GM19025 (cell line): ENCODE measurements around the gene CABP2.
"Not testable (repeated sequence)": the region's sequence is repeated elsewhere in the genome, so short reads cannot be mapped to it uniquely, and the experiment has no call there.

Source experiments
- ATAC-seq: cut with Tn5 transposase; IDR thresholded peaks from one replicate; pipeline ENCODE4 v1.9.1; 2021; ENCODE audit warnings: mild to moderate bottlenecking, low read depth, moderate library complexity; ENCODE audit not compliant: unreplicated experiment

CABP2 gene

DNA sequence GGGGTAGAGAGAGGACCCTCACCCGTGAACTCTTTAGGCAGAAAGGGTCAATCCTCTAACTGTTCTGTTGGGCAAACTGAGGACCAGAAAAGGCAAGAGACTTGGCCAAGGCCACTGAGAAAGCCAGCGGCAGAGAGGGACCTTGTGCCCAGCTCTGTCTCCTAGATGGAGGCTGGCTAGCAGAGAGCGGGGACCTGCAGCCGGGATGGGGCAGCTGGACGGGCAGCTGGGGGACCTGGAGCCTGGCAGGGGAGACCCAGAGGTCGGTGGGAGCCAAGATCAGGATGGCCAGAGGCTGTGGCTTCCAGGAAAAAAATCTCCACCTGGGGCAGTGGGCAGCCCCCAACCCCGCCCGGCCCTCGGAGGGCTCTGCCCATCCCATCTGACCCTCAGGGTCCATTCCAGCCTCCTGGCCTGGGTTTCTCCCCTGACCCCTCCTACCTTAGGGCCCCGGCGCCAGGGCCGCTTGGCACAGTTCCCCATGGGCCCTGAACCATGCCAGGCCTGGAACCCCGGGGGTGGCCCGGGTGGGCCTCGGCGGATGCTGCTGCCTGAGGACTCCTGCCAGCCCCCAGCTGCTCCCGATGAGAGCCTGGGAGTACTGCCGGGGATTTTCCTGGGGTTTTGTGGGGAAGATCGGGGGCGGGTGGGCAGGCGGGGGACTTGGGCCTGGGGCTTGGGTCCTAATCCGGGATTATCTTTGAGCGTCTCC lies at the start of gene CABP2:
TSS of gene CABP2 (minus strand) at position 603 of the 712 bp plus-strand sequence. CDS start at position 483, 120 bp downstream.
- no peak for ATAC-seq

DNA sequence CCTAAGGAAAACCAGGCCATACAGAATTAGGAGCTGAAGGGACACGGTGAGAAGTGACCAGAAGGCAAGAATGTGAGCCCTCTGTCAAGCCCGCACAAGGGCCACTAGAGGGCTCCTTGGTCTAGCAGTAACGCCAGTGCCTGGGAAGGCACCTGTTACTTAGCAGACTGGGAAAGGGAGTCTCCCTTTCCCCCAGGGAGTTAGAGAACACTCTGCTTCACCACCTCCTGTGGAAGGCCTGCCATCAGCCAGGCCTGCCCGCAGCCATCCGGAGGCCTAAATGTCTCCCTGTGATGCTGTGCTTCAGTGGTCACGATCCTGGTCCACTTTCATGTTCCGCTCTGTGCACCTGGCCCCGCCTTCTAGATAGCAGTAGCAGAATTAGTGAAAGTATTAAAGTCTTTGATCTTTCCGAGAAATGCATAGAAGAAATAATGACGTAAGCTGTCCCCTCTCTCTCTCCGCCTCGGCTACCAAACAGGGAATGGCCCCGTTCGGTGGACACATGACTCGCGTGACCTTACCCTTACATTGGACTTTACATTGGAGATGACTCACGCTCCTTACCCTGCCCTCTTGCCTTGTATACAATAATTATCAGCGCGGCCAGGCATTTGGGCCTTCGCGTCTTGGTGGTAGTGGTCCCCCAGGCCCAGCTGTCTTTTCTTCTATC lies 49.6 kb upstream of the CABP2 start:
- no peak for ATAC-seq

DNA sequence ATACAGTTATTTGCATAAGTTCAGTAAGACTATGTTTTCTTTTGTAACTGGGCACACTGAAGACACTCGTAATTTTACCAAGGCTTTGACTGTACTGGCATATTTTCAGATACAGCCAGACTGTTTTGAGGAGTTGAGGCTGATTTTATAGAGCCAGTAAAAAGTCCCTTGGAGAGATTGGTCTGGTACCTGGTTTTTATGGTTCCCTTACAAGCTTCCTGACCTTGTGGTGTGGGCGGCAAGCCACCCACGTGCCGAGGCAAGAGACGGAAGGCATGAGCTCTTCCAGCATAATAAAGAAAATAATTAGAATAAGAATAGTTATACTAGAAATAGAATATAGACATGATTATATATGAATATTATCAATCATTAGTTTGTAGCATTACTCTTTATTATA lies 49.1 kb upstream of the CABP2 start:
- no peak for ATAC-seq

DNA sequence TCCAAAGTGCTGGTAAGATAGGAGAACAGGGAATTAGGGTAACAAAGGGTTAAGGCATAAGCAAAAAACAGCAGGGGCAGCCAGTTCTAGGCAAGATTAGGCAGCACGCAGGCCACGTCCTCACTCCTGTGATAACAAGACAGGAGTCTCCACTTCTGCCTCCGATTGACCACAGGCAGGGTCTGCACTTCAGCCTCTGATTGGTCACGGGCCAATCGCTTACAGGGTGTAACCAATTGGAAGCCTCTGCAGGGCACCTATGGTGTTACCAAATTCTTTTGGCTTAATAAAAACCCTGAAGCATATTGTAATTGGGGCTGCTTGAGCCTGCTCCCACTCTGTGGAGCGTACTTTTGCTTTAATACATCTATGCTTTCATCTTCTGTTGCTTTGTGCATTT lies 48.2 kb upstream of the CABP2 start:
- ATAC-seq: no peak

DNA sequence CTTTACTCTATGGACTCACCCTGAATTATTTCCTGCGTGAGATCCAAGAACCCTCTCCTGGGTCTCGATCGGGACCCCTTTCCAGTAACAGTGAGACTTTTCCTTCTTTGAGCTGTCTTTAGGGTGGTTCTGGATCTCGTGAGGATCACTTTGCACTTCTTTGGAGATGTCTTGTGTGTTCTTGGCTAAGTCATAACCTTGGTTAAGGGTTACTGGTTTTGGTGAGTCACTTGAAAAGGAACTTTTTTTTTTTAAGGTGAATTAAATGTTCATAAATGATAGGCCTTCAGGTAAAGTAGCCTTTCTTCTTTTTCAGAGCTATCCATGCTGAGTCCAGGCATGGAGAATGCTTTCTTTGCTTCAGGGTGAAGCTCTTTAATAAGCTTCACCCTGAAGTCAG lies 41.0 kb upstream of the CABP2 start:
- ATAC-seq: no peak

DNA sequence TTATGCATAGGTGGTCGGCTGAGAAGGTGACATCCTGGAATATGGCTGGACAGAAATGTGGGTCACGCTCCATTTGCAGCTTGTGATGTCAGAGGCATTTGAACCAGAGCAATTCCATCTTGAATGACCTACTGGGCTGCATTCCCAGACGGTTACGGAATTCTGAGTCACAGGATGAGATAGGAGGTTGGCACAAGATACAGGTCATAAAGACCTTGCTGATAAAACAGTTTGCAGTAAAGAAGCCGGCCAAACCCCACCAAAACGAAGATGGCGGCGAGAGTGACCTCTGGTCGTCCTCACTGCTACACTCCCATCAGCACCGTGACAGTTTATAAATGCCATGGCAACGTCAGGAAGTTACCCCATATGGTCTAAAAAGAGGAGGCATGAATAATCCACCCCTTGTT lies 40.5 kb upstream of the CABP2 start:
- ATAC-seq: not testable (repeated sequence)

DNA sequence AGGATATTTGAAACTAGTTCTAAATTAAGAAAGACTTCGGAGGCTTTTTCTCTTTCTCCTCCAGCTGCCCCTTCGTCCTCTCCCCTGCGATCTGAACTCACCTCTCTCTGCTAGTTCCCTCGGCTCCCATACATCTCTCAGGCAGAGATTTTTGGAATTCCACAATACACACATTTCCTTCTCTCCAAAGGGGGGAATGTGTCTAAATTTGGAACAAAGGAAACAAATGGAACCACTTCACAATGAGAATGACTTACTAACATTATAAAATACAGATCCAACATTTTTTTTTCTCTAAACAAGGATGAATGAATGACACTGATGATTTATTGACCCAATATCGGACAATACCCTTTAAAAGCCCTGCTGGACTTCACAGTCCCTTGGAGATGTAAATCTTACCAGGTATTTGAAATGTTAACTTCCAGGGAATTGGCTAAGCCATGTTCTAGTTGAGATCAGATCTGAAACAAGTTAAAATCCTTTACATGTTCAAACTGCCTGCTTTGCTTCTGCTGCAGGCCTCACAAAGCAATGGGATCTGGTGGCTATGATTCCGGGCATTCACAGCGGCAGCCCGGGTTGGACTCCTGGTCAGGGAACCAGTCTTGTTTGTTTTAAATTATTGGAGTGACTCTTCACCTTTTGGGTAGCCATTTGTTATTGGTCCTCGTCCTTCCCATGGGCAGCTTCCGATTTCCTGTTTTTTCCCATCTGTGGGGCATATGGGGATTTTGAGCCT lies 39.9 kb upstream of the CABP2 start:
- no peak for ATAC-seq

DNA sequence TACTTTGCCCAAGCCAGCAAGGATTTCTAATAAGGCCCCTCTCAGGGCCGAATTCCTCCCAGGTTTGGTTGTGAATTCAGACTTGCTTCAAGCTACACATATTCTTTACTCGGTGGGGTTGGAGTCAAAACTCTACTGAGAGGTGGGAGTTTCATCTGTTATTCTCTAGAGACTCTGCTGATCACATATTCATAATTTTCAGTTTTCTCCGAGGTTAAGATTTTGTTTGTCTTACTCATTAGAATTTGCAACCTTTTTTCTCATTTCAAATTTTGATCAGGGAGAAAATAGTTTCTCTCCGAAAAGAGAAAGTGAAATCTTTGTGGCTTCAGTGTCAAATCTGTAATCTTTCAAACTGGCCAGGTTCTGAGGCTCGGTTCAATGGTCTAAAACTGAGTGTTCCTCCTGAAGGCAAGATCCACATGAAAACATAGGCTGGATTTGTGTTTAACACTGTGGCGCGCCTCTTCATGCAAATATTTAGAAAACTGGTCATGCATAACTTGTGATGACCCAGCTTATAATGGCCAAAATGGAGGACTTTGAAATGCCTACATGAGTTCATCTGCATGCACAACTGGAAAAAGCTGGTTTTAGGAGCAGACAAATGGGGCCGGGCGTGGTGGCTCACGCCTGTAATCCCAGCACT lies 38.8 kb upstream of the CABP2 start:
- peak; percentile 40 for ATAC-seq

DNA sequence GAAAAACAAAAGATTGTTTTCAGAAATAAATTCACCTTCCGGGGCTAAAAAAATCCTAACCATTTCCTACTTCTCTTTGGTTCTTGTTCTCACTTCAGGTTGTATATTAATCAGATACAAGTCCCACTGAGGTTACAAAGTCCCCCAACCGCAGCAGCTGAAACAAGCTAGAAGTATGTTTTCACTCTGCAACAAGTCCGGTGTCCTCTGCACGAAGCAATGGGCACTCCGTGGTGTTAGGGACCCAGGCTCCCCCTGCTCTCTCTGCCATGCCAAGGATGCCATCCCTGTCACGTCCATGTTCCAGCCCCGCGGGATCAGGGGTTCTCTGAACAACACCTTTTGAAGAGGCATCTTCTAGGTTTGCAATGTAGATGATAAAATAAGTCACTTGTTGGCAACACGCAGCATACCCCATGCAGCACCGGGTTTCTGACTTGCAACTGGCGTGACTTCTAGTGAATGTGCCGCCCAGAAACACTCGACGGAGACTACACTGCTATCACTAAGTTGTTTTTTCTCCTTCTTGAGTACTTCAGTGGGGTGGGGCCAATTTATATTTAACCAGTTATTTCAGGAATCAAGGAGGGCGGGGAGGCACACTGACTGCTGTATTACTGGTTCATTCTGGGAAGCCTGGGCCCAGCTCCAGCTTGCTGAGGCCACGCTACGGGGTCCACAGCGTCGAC lies 35.0 kb upstream of the CABP2 start:
- ATAC-seq: no peak

DNA sequence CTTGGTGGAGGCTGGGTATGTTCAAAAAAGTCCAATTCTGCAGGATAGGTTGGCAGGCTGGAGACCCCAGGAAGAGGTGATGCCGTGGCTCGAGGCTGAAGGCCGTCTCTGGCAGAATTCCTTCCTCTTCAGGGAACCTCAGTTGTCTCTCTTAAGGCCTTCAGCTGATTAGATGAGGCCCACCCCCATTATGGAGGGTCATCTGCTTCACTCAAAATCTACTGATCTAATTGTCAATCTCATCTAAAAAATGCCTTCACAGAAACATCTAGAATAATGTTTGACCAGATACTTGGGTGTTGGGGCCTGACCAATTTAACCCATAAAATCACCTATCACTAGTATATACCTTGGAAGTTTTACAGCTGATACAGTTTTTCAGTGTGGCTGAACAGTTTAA lies 33.0 kb upstream of the CABP2 start:
- ATAC-seq: no peak

DNA sequence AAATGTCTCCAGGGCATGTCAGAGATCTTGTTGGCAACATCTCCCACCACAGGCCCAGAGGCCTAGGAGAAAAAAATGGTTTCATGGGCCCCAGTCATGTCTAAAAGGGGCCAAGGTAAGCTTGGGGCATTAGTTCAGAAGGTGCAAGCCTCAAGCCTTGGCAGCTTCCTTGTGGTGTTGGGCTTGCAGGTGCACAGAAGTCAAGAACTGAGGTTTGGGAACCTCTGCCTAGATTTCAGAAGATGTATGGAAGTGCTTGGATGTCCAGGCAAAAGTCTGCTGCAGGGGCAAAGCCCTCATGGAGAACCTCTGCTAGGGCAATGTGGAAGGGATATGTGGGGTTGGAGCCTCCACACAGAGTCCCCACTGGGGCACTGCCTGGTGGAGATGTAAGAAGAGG lies 28.5 kb upstream of the CABP2 start:
- not testable (repeated sequence) for ATAC-seq

DNA sequence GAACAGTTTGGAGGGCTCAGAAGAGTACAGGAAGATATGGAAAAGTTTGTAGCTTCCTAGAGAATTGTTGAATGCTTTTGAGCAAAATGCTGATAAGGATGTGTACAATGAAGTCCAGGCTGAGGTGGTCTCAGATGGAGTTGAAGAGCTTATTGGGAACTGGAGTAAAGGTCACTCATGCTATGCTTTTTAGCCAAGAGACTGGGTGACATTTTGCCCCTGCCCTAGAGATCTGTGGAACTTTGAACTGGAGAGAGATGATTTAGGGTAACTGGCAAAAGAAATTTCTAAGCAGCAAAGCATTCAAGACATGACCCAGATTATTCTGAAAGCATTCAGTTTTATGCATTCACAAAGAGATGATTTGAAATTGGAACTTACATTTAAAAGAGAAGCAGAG lies 27.9 kb upstream of the CABP2 start:
- ATAC-seq: no peak

DNA sequence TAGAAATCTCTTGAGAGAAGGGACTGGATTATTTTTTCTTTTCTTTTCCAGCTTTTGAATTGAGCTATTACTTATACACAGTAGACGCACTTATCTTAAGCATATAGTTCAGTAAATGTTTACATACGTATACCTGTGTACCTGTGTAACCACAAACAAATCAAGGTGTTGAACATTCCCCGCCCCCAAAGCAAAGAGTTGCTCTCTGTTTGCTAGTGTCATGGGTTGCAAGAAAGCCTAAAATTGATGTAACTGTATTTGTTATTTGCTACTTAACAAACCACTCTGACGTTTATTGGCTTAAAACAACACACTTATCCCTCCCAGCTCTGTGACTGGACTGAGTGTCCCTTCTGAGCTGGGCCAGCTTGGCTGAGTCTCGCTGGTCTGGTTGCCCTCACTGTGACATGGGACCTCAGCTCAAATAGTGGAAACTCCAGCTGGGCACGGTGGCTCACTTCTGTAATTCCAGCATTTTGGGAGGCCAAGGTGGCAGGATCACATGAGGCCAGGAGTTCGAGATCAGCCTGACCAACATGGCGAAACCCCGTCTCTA lies 25.4 kb upstream of the CABP2 start:
- no peak for ATAC-seq

DNA sequence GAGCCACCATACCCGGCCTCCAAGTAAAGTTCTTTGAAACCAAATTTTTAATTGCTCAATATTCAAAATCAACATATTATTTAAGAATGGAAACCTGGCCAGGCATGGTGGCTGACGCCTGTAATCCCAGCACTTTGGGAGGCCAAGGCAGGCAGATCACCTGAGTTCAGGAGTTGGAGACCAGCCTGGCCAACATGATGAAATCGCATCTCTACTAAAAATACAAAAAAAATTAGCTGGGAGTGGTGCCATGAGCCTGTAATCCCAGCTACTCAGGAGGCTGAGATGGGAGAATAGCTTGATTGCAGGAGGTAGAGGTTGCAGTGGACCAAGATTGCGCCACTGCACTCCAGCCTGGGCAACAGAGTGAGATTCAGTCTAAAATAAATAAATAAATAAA lies 24.9 kb upstream of the CABP2 start:
- ATAC-seq: not testable (repeated sequence)

DNA sequence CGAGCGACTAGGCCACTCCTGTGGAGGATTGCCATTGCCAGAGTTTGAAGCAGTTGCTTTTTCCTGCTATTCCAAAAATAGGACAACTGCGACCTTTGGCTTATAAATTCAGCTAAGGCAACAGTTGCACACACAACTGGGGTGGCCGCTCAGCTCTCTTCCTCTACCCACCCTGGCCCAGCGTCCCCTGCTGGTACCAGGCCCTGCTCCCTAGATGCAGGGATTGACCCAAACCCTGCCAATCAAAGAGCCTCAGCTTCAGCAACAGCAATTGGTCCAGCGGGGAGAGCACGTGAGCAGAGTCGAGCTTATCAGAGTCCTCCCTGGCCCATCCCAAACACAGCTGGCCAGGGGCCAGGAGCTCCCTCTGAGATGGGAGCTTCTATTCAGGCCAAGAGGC lies 22.0 kb upstream of the CABP2 start:
- ATAC-seq: no peak

DNA sequence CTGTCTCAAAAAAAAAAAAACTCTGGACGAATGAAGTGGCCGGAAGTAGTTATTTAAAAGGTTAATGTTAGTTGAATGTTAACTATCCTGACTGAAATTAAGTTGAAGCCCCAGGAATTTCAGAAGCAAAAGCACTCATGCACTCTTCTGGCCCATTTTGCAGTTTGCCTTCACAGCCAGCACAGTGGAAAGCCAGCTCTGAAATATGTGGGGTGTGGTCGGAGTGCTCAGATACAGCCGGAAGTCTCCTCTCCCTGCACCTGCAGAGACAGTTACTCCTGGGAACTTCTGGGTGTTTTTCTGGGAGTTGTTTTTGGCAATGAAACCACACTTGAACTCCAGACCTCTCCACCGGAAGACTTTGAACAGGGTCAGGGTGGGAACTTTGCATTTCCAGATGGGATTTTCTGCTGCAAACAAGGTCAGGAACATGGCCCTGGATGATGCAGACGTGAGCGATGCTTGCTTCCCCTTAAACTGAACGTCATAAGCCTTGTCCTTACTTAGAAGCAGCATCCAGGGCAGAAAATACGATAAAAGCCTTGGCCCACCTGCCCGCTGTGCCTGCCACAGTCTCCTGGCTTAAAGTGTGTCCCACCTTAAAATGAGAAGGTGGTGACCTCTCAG lies 21.5 kb upstream of the CABP2 start:
- ATAC-seq: no peak

DNA sequence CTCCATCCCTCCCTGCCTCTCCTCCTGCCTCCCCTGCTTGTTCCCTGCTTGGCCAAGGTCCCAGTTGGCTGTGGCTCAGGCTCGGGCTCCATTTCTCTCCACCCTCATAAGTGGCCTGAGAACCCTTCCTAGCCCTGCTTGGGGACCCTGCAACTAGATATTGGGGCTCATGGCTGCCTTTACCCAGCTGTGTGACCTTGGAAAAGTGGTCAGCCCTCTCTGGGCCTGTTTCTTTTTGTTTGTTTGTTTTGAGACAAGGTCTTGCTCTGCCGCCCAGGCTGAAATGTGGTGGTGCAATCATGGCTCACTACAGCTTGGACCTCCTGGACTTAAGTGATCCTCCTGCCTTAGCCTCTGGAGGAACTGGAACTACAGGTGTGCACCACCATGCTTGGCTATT lies 20.3 kb upstream of the CABP2 start:
- ATAC-seq: no peak

DNA sequence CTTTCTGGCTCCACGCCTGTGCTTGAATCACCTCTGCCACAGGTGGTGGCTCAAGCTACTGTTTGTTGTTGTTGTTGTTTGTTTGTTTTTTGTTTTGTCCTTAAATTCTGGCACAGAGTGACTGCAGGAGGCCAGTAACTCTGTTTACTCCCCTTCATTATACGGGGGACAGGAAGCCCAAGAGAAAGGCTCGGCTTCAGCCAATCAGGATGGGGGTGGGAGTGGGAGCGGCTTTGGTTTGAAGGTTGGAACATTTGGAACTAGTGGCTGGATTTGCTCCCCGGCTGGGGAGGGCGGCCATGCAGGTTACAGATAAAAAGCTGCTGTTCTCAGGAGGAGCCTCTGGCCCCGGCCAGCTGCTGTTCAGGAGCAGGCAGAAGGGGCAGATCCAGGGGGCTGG lies 19.7 kb upstream of the CABP2 start:
- ATAC-seq: no peak

DNA sequence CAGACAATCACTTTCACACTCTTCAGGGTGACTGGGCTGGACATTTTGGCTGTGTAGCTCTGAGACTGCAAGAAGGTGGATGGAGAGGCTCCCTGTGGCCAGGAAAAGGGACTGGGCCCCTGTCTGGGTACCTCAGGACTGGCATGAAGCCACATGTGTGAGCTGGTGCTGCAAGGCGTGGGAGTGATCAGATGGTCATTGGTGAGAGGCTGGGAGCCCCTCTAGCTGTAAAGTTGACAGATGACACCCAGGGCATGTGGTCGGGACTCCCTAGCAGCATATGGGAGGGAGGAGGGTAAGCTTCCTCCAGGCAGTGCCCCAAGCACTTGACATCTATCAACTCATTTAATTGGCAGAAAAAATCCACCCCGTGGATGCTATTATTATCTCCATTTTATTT lies 18.9 kb upstream of the CABP2 start:
- no peak for ATAC-seq

DNA sequence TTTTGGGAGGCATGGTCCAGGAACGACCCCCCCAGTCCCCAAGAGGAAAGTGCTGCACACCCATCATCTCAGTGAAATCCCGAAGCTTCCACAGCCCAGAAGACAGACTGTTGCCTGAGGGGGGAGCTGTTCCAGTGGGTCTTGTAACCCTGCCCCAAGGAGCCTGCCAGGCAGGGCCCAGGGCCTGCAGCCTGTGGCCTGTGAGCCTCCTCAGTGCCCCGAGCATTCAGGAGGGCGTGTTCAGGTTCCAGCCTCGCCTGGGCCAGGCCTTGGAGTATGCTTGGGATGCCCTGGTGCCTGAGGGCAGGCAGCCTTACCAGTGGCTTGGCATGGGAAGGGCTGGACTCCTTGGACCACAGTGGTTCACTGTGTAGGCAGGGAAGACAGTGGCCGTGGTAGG lies 18.0 kb upstream of the CABP2 start:
- ATAC-seq: no peak
